Neuron (in vitro differentiated cells): ENCODE measurements around the gene TFF3.

ENCODE experiments used
- H2AFZ ChIP-seq: one replicate; pipeline ENCODE4 v1.6.1; 2013; ENCODE audit warnings: low read depth, mild to moderate bottlenecking, inconsistent platforms, low read length, moderate library complexity
- H3K27me3 ChIP-seq: one replicate; pipeline ENCODE4 v1.6.1; 2013; ENCODE audit warnings: low read length; ENCODE audit not compliant: insufficient read depth
- H3K36me3 ChIP-seq: one replicate; pipeline ENCODE4 v1.6.1; 2013; ENCODE audit warnings: low read length; ENCODE audit not compliant: insufficient read depth
- H3K4me1 ChIP-seq: one replicate; pipeline ENCODE4 v1.6.1; 2013; ENCODE audit warnings: low read length; ENCODE audit not compliant: insufficient read depth
- H3K4me3 ChIP-seq: 2 replicates; pipeline ENCODE4 v1.5.1; 2013; ENCODE audit warnings: mild to moderate bottlenecking, low read length, moderate library complexity
- H3K9me3 ChIP-seq: one replicate; pipeline ENCODE4 v1.6.1; 2013; ENCODE audit warnings: low read length

The TFF3 gene

DNA sequence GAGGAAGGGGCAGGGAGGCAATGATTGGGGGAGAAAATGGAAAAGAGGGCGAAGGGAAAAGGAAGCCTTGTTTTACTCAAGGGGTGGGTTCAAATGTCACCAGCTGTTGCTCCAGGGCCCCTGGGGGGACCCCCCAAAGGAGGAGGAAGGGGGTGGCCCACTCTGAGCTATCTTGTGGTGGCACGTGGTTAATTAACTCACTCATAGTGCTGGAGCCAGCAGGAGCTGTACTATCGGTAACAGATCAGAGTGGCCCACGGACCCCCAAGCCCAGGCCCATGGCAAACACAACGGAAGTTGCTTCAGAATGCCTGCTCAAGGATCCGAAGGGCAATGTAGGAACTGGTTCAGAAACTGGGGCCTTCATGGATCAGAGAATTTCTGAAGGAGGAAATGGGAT is 28.3 kb upstream of the TFF3 start:
- H3K4me1 ChIP-seq, result no peaks in the 10 kb centered on the region
- H3K36me3 ChIP-seq, result no peaks in the 10 kb centered on the region
- no peak overlapping the region for H2AFZ ChIP-seq
- no peaks in the 10 kb centered on the region for H3K9me3 ChIP-seq
- H3K4me3 ChIP-seq, result no peak overlapping the region
- H3K27me3 ChIP-seq, result no peaks in the 10 kb centered on the region

DNA sequence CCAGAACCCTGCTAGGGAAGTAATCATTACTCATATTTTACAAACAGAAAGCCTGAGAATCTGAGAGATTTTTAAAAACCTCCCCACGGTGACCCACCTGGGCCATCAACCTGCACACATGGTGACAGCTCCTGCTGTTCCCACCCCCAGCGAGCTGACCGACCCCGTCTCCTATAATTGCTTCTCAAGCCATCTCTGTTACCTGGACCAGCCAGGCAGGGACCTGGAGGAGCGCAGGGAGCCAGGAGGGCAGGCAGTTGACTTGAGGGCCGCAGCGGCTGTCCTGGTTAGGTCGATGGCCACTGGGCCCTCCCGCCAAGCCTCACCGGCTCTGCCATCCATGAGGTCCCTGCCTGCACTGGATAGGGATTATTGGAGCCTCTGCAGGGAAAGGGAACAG is 27.9 kb upstream of the TFF3 start:
- no peaks in the 10 kb centered on the region for H3K36me3 ChIP-seq
- H3K4me3 ChIP-seq, result no peak overlapping the region
- H3K4me1 ChIP-seq, result no peaks in the 10 kb centered on the region
- no peaks in the 10 kb centered on the region for H3K27me3 ChIP-seq
- no peak overlapping the region for H2AFZ ChIP-seq
- no peaks in the 10 kb centered on the region for H3K9me3 ChIP-seq

DNA sequence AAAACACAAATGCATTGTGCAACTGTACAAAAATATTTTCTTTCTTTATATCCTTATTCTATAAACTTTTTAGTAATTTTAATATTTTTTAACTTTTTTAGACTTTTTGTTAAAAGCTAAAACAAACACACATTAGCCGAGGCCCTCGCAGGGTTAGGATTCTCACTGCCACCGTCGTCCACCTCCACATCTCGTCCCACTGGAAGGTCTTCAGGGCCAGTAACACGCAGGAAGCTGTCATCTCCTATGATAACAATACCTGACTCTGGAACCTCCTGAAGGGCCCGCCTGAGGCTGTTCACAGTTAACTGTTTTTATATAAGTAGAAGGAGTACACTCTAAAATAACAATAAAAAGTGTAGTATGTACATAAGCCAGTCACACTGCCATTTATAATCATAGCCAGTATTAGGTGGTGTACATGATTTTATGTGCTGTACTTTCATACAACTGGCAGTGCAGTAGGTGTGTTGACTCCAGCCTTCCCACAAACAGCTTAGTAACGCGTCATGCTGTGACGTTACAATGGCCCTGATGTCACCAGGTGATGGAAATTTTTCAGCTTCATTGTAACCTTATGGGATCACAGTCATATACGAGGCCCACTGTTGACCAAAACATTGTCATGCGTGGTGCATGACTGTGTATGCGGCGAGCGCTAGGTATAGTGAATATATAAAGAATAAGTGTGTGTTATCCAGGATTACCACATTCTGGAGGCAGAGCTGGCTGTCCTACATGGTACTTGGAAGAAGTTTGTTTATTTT is 26.8 kb upstream of the TFF3 start:
- no peaks in the 10 kb centered on the region for H3K27me3 ChIP-seq
- no peaks in the 10 kb centered on the region for H3K36me3 ChIP-seq
- no peak overlapping the region for H2AFZ ChIP-seq
- no peaks in the 10 kb centered on the region for H3K9me3 ChIP-seq
- H3K4me1 ChIP-seq, result no peaks in the 10 kb centered on the region
- no peak overlapping the region for H3K4me3 ChIP-seq

DNA sequence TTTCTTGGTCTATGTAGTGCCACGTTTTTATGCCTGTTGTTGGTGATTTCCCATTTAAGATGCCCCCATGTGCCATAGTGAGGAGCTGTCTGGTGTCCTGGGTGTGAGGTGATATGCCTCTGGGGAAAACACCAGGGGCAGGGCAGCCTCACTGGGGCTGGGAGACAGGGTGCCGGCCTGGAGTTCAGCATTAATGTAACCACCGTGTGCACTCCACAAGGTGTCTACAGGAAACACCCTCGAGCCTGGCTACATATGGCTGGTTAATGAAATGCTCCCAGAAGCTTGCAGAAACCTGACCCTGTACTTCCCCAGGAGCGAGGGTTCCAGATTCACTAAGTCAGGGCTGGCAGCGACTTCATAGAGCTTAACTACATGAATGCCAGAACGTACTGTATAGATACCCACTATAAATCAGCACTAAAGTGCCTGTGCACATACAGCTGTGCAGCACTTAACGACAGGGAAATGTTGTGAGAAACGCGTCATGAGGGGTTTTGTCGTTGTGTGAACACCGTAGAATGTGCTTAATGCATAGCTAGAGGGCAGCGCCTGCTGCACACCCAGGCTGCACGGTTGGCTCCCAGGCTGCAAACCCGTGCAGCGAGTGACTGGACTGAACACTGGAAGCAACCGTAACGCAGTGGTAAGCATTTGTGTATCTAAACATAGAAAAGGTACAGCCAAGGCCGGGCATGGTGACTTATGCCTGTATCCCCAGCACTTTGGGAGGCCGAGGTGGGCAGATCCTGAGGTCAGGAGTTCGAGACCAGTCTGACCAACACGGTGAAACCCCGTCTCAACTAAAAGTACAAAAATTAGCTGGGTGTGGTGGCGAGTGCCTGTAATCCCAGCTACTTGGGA is 25.2 kb upstream of the TFF3 start:
- H2AFZ ChIP-seq, result no peak overlapping the region

DNA sequence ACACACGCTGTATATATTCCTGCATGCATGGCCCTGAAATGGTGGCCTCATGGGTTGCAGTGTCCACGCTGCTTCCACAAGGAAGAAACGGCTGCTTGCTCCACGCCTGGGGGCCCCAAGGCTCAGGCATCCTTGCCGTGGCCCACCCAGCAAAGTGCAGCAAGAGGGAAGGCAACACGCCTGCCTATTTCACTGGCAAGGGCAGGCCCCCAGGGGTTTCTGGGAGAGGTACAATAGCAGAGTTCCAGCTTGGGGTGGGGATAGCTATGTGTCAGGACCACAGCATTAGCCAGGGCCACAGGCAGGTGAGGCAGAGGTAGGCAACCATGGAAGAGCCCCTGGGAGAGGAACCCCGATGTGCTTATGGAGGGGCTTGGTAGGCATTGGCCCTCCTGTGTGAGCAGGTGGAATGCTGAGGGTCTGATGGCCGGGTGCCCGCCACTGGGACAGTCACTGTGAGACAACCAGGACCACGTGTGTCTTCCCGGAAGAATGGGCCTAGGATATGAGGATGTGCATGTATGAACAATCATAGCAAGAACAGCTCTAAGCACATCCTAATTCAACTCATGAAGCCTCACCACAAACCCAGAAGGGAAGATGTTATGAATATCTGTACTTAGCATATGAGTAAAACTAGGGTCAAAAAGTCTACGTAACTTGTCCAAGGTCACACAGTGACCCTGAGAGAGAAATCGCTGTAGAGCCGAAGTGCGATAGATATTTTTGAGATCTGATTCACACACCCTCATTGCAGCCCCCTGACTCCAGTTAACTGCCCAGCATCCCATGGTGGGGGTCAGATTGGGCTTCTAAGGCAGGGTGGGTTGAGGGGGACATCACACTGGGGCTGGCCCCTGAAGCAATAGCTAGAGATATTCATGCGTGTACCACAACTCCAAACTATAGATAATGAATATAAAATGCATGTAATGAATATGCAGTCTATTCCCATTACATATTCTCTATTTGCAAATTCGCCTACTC is 23.8 kb upstream of the TFF3 start:
- no peaks in the 10 kb centered on the region for H3K36me3 ChIP-seq
- H3K4me3 ChIP-seq, result no peak overlapping the region
- H3K27me3 ChIP-seq, result peaks cover 4% of the 10 kb centered on the region
- H3K4me1 ChIP-seq, result no peaks in the 10 kb centered on the region
- H3K9me3 ChIP-seq, result no peaks in the 10 kb centered on the region
- no peak overlapping the region for H2AFZ ChIP-seq

More for the DNA sequence above, 25.2 kb upstream of the TFF3 start:
- H3K4me1 ChIP-seq, result no peaks in the 10 kb centered on the region
- H3K9me3 ChIP-seq, result no peaks in the 10 kb centered on the region
- H3K27me3 ChIP-seq, result peaks cover 4% of the 10 kb centered on the region
- no peaks in the 10 kb centered on the region for H3K36me3 ChIP-seq
- no peak overlapping the region for H3K4me3 ChIP-seq

DNA sequence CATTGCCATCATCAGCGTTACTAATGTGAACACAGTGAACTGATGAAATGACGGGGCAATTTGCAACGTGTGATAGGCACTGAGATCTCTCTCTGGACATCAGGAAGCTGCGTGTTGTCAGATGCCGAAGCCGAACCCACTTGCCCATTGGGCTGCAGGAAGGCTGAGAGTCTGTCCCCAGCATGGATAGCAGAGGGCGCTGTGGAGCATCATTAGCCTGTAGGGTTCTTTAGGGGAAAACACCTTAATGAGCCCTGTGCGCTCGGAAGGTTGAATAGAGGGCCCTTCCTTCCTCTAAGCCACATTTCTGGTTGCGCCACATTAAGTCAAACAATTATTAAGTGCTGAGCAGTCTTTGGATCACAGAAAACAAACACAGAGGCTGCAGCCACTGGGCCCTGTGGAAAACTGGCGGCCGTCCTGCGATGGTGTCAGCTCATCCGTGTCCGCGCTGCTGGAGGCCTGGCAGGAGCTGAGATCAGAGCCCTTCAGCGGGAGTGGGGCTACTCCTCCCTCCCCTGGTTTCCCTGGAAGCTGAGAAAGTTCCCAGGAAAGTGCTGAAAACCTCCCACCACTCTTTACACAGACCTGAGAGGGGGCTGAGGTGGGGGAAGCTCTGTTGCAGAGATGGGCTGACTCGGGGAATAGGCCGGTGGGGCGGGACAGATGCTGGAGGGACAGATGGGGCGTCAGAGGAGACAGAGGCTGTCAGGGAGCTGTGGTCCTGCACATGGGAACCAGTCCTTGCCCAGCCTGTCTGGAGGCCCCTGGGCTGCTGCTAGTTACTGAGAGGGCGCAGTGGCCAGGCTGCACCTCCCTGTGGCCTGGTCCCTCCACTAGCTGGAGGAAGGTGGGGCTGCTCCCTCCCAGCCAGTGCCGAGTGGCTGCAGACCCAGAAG is 22.9 kb upstream of the TFF3 start:
- Histone ChIP-seq H3K9me3 (no peaks in the 10 kb centered on the region), H3K4me3 (no peak overlapping the region), H3K4me1 (no peaks in the 10 kb centered on the region), H3K36me3 (no peaks in the 10 kb centered on the region), H3K27me3 (peaks cover 4% of the 10 kb centered on the region), H2AFZ (no peak overlapping the region)

DNA sequence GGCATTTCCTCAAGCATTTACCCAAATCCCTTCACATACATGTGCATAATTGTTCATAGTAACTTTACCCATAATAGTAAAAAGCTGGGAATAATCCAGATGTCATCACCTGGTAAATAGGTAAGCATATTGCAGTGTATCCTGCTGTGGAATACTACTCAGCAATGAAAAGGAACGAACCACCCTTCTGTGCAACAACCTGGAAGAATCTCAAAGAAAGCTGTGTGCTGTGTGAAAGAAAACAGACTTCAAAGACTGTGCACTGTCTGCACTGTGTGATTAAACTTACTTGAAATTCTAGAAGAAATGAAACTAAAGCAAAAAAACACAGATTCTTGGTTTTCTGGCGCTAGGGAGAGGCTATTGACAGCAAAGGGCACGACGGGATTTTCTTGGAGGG is 22.1 kb upstream of the TFF3 start:
- peaks cover 4% of the 10 kb centered on the region for H3K27me3 ChIP-seq
- no peak overlapping the region for H3K4me3 ChIP-seq
- no peaks in the 10 kb centered on the region for H3K4me1 ChIP-seq
- no peak overlapping the region for H2AFZ ChIP-seq
- no peaks in the 10 kb centered on the region for H3K9me3 ChIP-seq
- H3K36me3 ChIP-seq, result no peaks in the 10 kb centered on the region

DNA sequence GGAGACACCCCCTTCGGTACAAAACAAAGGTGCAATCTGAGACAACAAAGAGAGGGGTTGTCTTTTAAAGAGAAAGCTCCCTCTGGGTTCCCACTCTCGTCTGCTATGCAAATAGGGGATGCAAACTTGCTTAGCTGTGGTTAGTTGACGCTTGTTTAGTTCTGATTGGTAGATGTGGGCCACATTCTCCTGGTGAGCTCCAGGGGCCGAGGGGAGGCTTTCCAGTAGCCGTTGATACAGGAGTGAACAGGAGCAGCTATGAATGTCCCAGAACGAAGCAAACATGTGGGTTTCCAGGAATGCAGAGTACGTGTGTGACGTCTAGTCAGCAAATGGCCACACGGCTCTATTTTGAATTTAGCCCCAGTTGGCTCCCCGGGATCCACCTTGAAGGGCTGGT is 20.8 kb upstream of the TFF3 start:
- Histone ChIP-seq H3K36me3 (no peaks in the 10 kb centered on the region), H3K27me3 (peaks cover 4% of the 10 kb centered on the region), H3K4me3 (no peak overlapping the region), H2AFZ (no peak overlapping the region), H3K9me3 (no peaks in the 10 kb centered on the region), H3K4me1 (no peaks in the 10 kb centered on the region)

DNA sequence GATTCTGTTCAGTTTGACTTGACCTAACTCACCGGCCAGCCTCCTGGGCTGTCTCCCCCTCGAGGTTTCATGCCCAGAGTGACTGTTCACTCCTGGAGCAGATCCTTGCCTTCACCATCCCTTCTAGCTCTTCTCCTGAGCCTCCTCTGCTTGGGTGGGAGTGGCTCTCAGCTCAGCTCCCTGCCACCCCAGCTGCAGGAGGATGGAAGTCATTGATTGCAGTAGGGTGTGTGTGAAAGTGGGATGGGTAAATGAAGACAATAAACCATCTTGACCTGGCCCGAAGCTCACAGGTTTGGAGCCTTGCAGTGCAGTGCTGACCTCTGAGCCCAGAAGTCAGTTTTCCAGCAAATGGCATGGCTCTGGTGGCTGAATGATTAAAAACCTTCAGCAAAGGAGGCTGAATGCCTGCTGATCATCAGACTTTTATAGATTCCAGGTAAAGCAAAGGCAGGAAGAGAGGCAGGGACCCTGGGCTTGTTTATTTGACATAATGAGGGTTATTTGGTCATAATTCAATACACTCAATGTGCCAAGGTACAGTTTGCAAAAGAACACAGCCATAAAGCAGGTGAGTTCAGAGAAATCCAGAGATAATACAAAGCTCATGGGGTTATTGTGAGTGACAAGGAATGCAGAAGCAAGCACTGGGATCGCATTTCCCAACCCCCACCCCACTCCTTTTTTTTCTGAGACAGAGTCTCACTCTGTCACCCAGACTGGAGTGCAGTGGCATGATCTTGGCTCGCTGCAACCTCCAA is 17.5 kb upstream of the TFF3 start:
- Histone ChIP-seq H3K9me3 (no peaks in the 10 kb centered on the region), H3K27me3 (peaks cover 4% of the 10 kb centered on the region), H3K4me1 (no peaks in the 10 kb centered on the region), H2AFZ (no peak overlapping the region), H3K36me3 (no peaks in the 10 kb centered on the region), H3K4me3 (no peak overlapping the region)

DNA sequence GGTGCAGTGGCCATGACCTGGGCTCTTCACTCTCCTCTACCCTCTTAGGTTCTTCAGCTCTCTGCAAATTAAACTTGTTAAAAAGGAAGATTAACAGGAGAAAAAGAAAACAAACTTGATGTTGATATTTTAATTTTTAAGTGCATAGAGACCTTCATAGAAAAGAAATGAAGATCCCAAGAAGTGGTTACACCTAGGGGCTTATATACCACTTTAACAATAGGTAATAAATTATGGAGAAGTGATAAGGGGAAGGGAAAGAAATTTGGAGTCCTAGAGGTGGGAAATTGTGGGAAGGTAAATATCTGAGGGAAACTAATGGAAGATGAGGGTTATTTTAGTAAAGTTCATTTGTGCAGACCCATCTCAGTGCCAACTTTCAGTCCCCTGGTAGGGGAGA is 16.5 kb upstream of the TFF3 start:
- Histone ChIP-seq H3K9me3 (no peaks in the 10 kb centered on the region), H3K4me3 (no peak overlapping the region), H3K4me1 (no peaks in the 10 kb centered on the region)

DNA sequence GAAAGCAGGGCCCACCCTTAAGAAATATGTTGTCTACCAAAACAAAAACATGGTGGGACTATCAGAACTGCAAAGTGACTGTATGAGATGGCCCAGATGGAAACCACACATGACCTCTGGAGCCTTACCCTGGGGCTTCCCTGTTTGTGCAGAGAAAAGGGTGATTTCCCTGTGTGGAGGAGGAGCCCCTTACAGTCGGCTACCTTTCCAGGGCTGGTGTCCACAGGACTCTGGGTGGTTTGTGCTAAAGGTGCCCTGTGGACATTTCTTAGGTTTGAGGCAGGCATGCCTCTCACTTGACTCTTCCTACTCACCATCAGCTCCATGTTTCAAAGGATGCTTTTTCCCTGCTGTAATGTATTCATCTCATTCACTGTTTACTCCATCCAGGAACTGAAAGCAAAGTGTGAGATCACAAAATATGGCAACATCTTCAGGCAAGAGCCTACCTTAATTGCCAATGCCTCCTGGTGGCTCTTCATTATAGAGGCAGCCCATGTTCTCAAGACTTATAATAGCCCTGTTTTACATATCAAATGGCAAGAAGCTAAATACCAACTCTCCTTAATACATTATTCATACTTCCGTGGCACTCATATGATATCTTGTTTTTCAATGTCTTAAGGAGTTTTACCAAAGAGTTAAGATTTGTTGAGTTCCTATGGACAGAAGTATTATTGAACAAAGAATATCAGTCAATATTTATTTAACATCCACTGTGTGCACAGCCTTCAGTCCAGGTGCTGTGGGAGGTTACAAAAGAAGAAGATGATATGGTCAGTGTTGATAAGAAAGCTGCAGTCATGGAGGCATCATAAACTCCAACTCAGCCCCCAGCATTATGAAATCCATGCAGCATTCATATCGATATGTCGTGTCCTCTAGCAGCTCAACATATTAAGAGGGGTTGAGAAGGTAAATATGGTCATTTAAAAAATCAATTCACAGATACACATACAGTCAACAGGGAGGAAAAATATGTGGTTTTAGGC is 15.5 kb upstream of the TFF3 start:
- Histone ChIP-seq H3K9me3 (no peaks in the 10 kb centered on the region), H2AFZ (no peak overlapping the region), H3K36me3 (no peaks in the 10 kb centered on the region), H3K4me1 (no peaks in the 10 kb centered on the region), H3K4me3 (no peak overlapping the region), H3K27me3 (no peaks in the 10 kb centered on the region)

More for the DNA sequence above, 16.5 kb upstream of the TFF3 start:
- Histone ChIP-seq H3K36me3 (no peaks in the 10 kb centered on the region), H3K27me3 (peaks cover 4% of the 10 kb centered on the region), H2AFZ (no peak overlapping the region)
